Stimulated activated CD4-positive, alpha-beta T cell treated with anti-CD3 and anti-CD28 coated beads, Interleukin-4, amount 100 ng/mL, for 1 hour (primary cell): ENCODE results near the gene POU3F2.

Experiments used
- DNase-seq: peaks from one replicate; pipeline ENCODE4 v3.0.0-alpha.2; 2020

Gene POU3F2

GRCh38 chr6:98834060-98835031 lies at the start of gene POU3F2:
POU3F2 (plus strand) TSS chr6:98834574; CDS start chr6:98834874, 300 bp downstream.
- DNase-seq: peak; percentile 69

- DNase-seq: no peak
These were observed 46.9 kb upstream of the POU3F2 start for GRCh38 chr6:98787435-98787834.

GRCh38 chr6:98787961-98788360 lies 46.4 kb upstream of the POU3F2 start:
- no peak for DNase-seq

- DNase-seq: no peak
These were observed 40.0 kb upstream of the POU3F2 start for GRCh38 chr6:98794307-98794842.

GRCh38 chr6:98797217-98797994 lies 37.0 kb upstream of the POU3F2 start:
- no peak for DNase-seq

GRCh38 chr6:98800866-98801265 lies 33.5 kb upstream of the POU3F2 start:
- DNase-seq: no peak

GRCh38 chr6:98808541-98809210 lies 25.7 kb upstream of the POU3F2 start:
- DNase-seq: no peak

GRCh38 chr6:98812220-98812619 lies 22.2 kb upstream of the POU3F2 start:
- DNase-seq: no peak

- no peak for DNase-seq
These were observed 17.6 kb upstream of the POU3F2 start for GRCh38 chr6:98816799-98817198.

GRCh38 chr6:98821756-98822405 lies 12.5 kb upstream of the POU3F2 start:
- no peak for DNase-seq

GRCh38 chr6:98823428-98824161 lies 10.8 kb upstream of the POU3F2 start:
- DNase-seq: no peak

GRCh38 chr6:98824162-98824901 lies 10.0 kb upstream of the POU3F2 start:
- no peak for DNase-seq

- DNase-seq: no peak
These were observed 9.3 kb upstream of the POU3F2 start for GRCh38 chr6:98824902-98825599.

- no peak for DNase-seq
These were observed 8.7 kb upstream of the POU3F2 start for GRCh38 chr6:98825600-98826230.

- no peak for DNase-seq
These were observed 6.8 kb upstream of the POU3F2 start for GRCh38 chr6:98827295-98828159.

GRCh38 chr6:98828211-98828788 lies 6.1 kb upstream of the POU3F2 start:
- no peak for DNase-seq

- no peak for DNase-seq
These were observed 5.4 kb upstream of the POU3F2 start for GRCh38 chr6:98828941-98829411.

GRCh38 chr6:98830146-98830545 lies 4.2 kb upstream of the POU3F2 start:
- no peak for DNase-seq
